Ovary (tissue), 10 donors: ENCODE results near the gene ELAVL2. TPM values are rescaled to one million over a fixed set of nuclear protein-coding genes. Genes with fewer than 3 reads are reported as not detected.

Experiments
- DNase-seq, 5 donors: peaks; one replicate each; pipeline ENCODE4 v3.0.0-alpha.2; 2019 to 2020
- H3K27ac ChIP-seq, 2 donors: fragments of 200-600 bp; one replicate each; pipeline versions ENCODE4 v1.5.1 to v1.8.0; 2019 to 2022
- H3K27me3 ChIP-seq: fragments of 200-600 bp; one replicate; pipeline ENCODE4 v1.8.0; 2022
- H3K36me3 ChIP-seq: fragments of 200-600 bp; sonication (generic); one replicate; pipeline ENCODE4 v1.5.1; 2019
- H3K4me1 ChIP-seq: one replicate; pipeline ENCODE4 v1.8.1; 2013; ENCODE audit warnings: mild to moderate bottlenecking, moderate library complexity; ENCODE audit not compliant: insufficient read depth
- H3K4me3 ChIP-seq: fragments of 200-600 bp; sonication (generic); one replicate; pipeline ENCODE4 v1.5.1; 2017
- H3K9me3 ChIP-seq, 2 donors: fragments of 200-600 bp in 1 of 2; sonication (generic) in 1 of 2; one replicate each; pipeline versions ENCODE4 v1.5.1 to v1.8.1; 2013 to 2019; ENCODE audit warnings: mild to moderate bottlenecking in 1 of 2, moderate library complexity in 1 of 2
- CTCF ChIP-seq, 3 donors: fragments of 450-650 bp in 2 of 3; fragments of 200-600 bp in 1 of 3; IDR thresholded peaks; one replicate each; pipeline versions ENCODE4 v1.5.1 to v1.8.0; 2016 to 2022; ENCODE audit warnings: antibody characterized with exemption in 3 of 3, mild to moderate bottlenecking in 1 of 3
- EP300 ChIP-seq: sonication (generic); formaldehyde crosslinking; IDR thresholded peaks from one replicate; pipeline ENCODE4 v1.6.1; 2017; ENCODE audit warnings: antibody characterized with exemption
- POLR2A ChIP-seq: fragments of 450-650 bp; IDR thresholded peaks from one replicate; pipeline ENCODE4 v1.6.1; 2017; ENCODE audit warnings: antibody characterized with exemption, mild to moderate bottlenecking, moderate library complexity
- WGBS, 3 donors: extraction: QIAGEN DNeasy Blood & Tissue Kit in 1 of 3; methylation state at CpG; one replicate each; pipeline versions ENCODE4 v1.1.5 to v1.1.7; 2013 to 2017; 5-methylcytosine and 5-hydroxymethylcytosine counted together
- intact Hi-C, 4 donors: fragments of 100-400 bp; cut with DNase I; formaldehyde crosslinking; loops; one replicate each; pipeline versions ENCODE4 v1.11.0 to v1.15.1; 2022 to 2023
- long read RNA-seq, 3 donors: library from polyadenylated mRNA in 2 of 3; unstranded in 2 of 3; transcript quantifications; one replicate each; pipeline ENCODE4 v2.0.0 and lab custom pipeline, GENCODE V29; 2021 to 2026
- polyA plus RNA-seq, 2 donors: library from polyadenylated mRNA; stranded (reverse); fragments of 200-250 nt in 1 of 2; fragments of 350-450 nt in 1 of 2; fragmentation: Illumina TruSeq in 1 of 2; extraction: RNeasy Lipid Tissue Mini Kit (QIAGEN cat#74804) in 1 of 2; gene quantifications; one replicate each; pipeline ENCODE4 v1.2.3, GENCODE V29; 2013 to 2014
- total RNA-seq, 7 donors: library from RNA; depleted of rRNA in 2 of 7; stranded (reverse); fragments of >200 nt in 2 of 7; fragmentation: NEBNext Ultra II Directional in 3 of 7; extraction: Animal tissue kit (Norgen Biotek cat#: 25700) in 3 of 7; gene quantifications; one replicate each; pipeline versions ENCODE4 v1.1.0 to v1.2.4, GENCODE V29; 2016 to 2023
- donor health status: DM: no; HTN: no; CAD: no; lungs with moderate emphysema.
- donor health status: DM: no; HTN: no; CAD: no.
- donor health status: Bipolar disorder and iron deficiency.
- donor health status: DM: yes; HTN: yes; CAD: no.
- donor health status: DM: no; HTN: no; CAD: no.
- donor health status: DM: yes; HTN: yes; CAD: no.

Gene ELAVL2
- total RNA-seq (1 to 10 TPM in 3 of 7 donors, under 1 TPM in 4; 0.36 to 1.7 (median 0.99) TPM), polyA plus RNA-seq (under 1 TPM; 0.45 to 0.88 TPM)
- long read RNA-seq, donor 1, result 0 reads
- long read RNA-seq, donor 2, partial matches to known transcripts, result 0 of 3 reads
- long read RNA-seq, donor 2, other reads (novel, unspliced or antisense), result 0 of 3 reads
- long read RNA-seq, donor 3, result 0 reads

- 1 to 2% (median 1%) methylated on average over 30 of the region's 30 CpGs for WGBS, 3 donors
- peaks cover 7% of the 10 kb centered on the region for H3K27me3 ChIP-seq
- no peak for TF ChIP-seq CTCF (IDR thresholded peaks at IDR 0.05)
- DNase-seq, result peak; percentile 93 to 98 (median 94)
- H3K4me3 ChIP-seq, result peak within 1 kb of the TSS; percentile 44
- intact Hi-C loops, result no loop called here
- no peak within 1 kb of the TSS for H3K27ac ChIP-seq
- no peaks in the 10 kb centered on the region for H3K36me3 ChIP-seq
- H3K9me3 ChIP-seq, result no peaks in the 10 kb centered on the region
- H3K4me1 ChIP-seq, result peaks cover 15% of the 10 kb centered on the region
Measured at GRCh38 chr9:23826120-23826629, at the start of gene ELAVL2. Gene ELAVL2 (minus strand): TSS chr9:23826240. CDS start chr9:23762234, 64,006 bp downstream.

- TF ChIP-seq EP300, result no peak
- TF ChIP-seq POLR2A, result no peak
- TF ChIP-seq CTCF (IDR thresholded peaks at IDR 0.05), result no peak
- Histone ChIP-seq H3K27ac (no peak overlapping the region), H3K4me1 (no peaks in the 10 kb centered on the region), H3K27me3 (no peaks in the 10 kb centered on the region), H3K4me3 (no peak overlapping the region), H3K9me3 (no peaks in the 10 kb centered on the region), H3K36me3 (no peaks in the 10 kb centered on the region)
- intact Hi-C loops, result no loop called here
- 58 to 74% (median 73%) methylated on average over 3 of the region's 3 CpGs for WGBS, 3 donors
- no peak for DNase-seq
Measured at GRCh38 chr9:23858234-23858633, 32.2 kb upstream of the ELAVL2 start.

- 74 to 80% (median 75%) methylated on average over 5 of the region's 5 CpGs for WGBS, 3 donors
- H3K4me1 ChIP-seq, result peaks cover 2% of the 10 kb centered on the region
- H3K27me3 ChIP-seq, result no peaks in the 10 kb centered on the region
- H3K27ac ChIP-seq, result no peak overlapping the region
- no peak overlapping the region for H3K4me3 ChIP-seq
- no peaks in the 10 kb centered on the region for H3K36me3 ChIP-seq
- no peak for TF ChIP-seq CTCF (IDR thresholded peaks at IDR 0.05)
- TF ChIP-seq EP300, result no peak
- no peak for TF ChIP-seq POLR2A
- intact Hi-C loops, result no loop called here
- H3K9me3 ChIP-seq, result no peaks in the 10 kb centered on the region
- DNase-seq, result no peak
Measured at GRCh38 chr9:23855873-23856604, 30.0 kb upstream of the ELAVL2 start.

- Histone ChIP-seq H3K4me3 (peak overlapping the region; percentile 15), H3K36me3 (no peaks in the 10 kb centered on the region), H3K27ac (no peak overlapping the region), H3K9me3 (no peaks in the 10 kb centered on the region), H3K27me3 (peaks cover 3% of the 10 kb centered on the region), H3K4me1 (peaks cover 2% of the 10 kb centered on the region)
- DNase-seq, result peak in 2 of 5 donors; percentile 11 to 50
- no peak for TF ChIP-seq EP300
- TF ChIP-seq CTCF (IDR thresholded peaks at IDR 0.05), result no peak
- no peak for TF ChIP-seq POLR2A
- intact Hi-C loops, result no loop called here
- 1 to 2% (median 2%) methylated on average over 61 to 62 of the region's 62 CpGs for WGBS, 3 donors
Measured at GRCh38 chr9:23850690-23851629, 24.9 kb upstream of the ELAVL2 start.
